HCT116 (cell line): Measurements from ENCODE around the gene CAPN13.

Experiments
- EGR1 ChIP-seq: IDR thresholded peaks from 2 replicates; pipeline ENCODE4 v1.6.1; 2012; ENCODE audit warnings: low read depth
- POLR2A ChIP-seq: IDR thresholded peaks from 2 replicates; pipeline ENCODE4 v1.7.0; 2011; ENCODE audit warnings: borderline replicate concordance; ENCODE audit not compliant: insufficient read depth, insufficient read length; ENCODE audit errors: extremely low read depth

DNA sequence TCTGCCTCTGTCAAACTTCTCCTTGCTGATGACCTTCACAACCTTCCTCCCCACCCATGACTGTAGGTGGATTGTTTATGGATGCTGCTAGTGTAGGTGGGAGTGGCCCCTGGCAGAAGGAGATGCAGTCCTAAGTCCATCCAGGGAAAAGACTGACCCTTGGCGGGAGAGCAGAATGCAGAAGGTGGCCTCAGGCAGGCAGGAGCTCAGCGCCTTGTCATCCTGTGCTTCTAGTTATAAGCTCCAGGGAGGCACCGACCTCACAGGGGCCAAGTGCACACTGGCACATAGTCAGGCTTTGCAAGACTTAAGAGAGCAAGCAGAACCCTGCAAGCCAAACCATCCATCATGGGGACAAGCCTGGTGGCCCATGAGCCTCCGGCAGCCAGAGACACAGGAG is 74.4 kb downstream of the CAPN13 start:
- TF ChIP-seq EGR1 = no peak
- TF ChIP-seq POLR2A = no peak
